GM20000 (cell line): ENCODE data around the gene EMP3.
"Not testable (repeated sequence)": the region's sequence is repeated elsewhere in the genome, so short reads cannot be mapped to it uniquely, and the experiment has no call there.

Experiments
- DNase-seq: peaks from one replicate; pipeline ENCODE4 v3.0.0; 2012; ENCODE audit warnings: low spot score
- TF ChIP-seq, protein P1 (sequence below): IDR thresholded peaks from 2 replicates; pipeline ENCODE4 v1.5.1; 2012; ENCODE audit warnings: mild to moderate bottlenecking, control low read depth; ENCODE audit errors: extremely low read depth, missing control alignments

EMP3 gene

DNA sequence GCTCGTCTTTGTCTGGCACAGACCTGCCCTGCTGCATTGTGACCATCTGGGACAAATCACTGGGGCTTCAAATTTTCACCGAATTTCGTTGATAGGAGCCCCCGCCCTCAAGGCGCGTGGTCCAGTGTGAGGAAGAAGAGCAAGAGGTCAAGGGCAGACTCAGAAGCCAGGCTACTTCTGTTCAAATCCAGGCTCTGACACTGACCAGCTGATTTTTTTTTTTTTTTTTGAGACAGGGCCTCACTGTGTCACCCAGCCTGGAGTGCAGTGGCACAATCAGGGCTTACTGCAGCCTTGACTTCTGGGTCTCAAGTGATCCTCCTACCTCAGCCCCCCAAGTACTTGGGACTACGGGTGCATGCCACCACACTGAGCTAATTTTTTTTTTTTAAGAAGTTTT lies 46.0 kb downstream of the EMP3 start:
- TF ChIP-seq, protein P1, sequence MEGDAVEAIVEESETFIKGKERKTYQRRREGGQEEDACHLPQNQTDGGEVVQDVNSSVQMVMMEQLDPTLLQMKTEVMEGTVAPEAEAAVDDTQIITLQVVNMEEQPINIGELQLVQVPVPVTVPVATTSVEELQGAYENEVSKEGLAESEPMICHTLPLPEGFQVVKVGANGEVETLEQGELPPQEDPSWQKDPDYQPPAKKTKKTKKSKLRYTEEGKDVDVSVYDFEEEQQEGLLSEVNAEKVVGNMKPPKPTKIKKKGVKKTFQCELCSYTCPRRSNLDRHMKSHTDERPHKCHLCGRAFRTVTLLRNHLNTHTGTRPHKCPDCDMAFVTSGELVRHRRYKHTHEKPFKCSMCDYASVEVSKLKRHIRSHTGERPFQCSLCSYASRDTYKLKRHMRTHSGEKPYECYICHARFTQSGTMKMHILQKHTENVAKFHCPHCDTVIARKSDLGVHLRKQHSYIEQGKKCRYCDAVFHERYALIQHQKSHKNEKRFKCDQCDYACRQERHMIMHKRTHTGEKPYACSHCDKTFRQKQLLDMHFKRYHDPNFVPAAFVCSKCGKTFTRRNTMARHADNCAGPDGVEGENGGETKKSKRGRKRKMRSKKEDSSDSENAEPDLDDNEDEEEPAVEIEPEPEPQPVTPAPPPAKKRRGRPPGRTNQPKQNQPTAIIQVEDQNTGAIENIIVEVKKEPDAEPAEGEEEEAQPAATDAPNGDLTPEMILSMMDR: no peak
- no peak for DNase-seq

DNA sequence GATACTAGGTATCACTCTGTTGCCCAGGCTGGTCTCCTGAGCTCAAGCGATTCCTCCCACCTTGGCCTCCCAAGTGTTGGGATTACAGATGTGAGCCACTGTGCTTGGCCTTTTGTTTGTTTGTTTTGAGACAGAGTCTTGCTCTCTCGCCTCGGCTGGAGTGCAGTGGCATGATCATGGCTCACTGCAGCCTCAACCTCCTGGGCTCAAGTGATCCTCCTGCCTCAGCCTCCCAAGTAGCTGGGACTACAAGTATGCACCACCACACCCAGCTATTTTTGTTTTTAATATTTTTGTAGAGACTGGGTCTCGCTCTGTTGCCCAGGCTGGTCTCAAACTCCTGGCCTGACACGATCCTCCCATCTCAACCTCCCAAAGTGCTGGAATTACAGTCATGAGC lies 46.4 kb downstream of the EMP3 start:
- not testable (repeated sequence) for DNase-seq

DNA sequence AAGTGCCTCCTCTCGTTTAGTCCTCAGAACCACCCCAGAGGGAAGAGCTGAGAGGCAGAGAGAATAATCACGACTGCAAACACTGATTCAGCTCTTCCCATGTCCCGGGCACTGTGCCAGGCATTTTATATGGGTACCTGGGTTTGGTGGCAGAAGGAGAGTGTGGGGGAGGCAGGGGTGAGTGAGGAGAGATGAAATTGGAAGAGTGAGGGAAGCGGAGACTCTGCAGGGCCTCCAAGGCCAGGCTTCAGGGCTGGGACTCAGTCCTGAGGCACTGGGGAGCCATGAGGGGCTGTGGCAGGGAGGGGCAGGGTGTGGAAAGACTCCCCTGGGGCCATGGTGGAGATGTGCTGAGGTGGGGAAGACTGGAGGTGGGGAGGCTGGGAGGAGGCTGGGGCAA lies 47.6 kb downstream of the EMP3 start:
- TF ChIP-seq, protein P1: no peak
- DNase-seq: no peak

DNA sequence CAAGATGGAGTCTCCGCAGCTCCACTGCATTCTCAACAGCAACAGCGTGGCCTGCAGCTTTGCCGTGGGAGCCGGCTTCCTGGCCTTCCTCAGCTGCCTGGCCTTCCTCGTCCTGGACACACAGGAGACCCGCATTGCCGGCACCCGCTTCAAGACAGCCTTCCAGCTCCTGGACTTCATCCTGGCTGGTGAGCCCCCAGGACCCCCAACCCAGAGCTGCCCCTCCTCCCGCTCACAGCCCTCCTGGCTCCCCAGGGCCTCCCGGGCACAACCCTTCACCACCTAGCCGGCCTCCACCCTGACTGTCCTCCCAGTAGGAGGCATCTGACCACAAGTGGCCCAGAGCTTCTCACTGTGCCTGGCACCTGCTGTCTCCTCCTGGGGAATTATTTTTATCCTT lies 48.2 kb downstream of the EMP3 start:
- no peak for DNase-seq
- TF ChIP-seq, protein P1: no peak

DNA sequence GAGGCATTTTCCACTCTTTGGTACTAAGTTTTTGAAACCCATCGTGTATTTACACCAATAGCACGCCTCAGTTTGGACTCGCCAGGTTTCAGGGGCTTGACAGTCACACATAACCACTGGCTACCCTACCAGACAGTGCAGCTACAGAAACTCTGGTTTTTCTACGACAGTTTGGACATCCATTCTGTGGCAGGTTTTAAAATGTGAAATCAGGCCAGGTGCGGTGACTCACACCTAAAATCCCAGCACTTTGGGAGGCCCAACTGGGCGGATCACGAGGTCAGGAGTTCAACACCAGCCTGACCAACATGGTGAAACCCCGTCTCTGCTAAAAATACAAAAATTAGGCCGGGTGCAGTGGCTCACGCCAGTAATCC lies 52.8 kb downstream of the EMP3 start:
- no peak for DNase-seq
- TF ChIP-seq, protein P1: no peak

DNA sequence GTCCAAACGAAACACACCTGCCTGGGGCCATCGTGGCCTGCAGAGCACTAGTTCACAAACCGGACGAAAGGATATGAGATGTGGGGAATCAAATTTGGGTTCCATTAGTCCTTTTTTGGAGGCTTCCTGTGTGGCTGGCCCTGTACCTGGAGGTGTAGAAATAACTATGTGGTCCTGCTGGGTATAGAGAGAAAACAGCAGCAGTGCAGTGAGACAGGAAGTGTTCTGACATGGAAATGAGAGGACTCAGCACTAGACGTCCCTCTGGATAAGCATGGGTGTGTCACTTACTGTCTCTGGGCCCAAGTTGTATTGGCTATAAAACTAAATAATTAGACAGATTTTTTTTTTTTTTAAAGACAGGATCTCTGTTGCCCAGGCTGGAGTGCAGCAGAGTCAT lies 53.7 kb downstream of the EMP3 start:
- no peak for DNase-seq
- TF ChIP-seq, protein P1: no peak
